GOT3 (cell line): ENCODE data around the gene NEDD4L.
"Not testable (repeated sequence)": the region's sequence is repeated elsewhere in the genome, so short reads cannot be mapped to it uniquely, and the experiment has no call there.

Experiments used
- DNase-seq: peaks from one replicate; lab custom pipeline; 2025; ENCODE audit warnings: mixed read lengths; lab: John Stamatoyannopoulos, UW

The NEDD4L gene

DNA sequence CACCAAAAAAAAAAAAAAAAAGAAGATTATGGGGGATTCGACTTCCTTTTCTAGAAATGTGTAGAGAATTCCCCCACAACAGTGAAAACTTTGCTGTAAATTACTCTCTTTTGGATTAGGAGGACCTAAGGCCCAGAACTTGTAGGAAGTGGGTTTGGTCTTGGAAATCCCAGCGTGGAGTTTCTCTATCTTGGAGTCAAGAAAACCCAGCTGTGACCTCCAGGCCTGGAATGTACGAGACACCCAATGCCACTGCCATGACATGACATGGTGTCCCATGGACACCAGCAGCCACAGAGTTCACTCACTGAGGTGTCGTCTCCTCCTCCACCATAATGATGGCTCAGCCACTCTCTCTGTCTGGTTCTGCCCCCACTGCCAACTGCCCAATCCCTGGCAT, 382.6 kb downstream of the NEDD4L start:
- DNase-seq: no peak

DNA sequence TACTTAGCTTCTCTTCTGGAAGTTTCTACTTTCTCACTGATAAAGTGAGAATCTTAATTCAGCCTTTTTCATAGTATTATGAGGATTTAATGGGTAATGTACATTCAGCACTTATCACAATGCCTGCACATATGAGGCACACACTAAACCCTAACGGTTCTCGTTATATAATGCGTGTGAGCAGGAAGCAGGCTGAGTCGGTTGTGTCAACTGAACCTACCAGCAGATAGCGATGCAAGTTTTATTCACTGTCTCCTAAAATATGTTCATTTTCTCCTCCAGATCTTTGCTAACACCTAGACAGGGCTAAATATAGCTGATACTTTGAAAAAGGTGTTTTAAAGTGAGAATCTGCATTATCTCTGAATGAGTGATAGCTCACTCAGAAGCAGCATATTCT, 383.3 kb downstream of the NEDD4L start:
- DNase-seq: no peak

GRCh38 chr18:58429442-58429841, 385.4 kb downstream of the NEDD4L start:
- DNase-seq: no peak

DNA sequence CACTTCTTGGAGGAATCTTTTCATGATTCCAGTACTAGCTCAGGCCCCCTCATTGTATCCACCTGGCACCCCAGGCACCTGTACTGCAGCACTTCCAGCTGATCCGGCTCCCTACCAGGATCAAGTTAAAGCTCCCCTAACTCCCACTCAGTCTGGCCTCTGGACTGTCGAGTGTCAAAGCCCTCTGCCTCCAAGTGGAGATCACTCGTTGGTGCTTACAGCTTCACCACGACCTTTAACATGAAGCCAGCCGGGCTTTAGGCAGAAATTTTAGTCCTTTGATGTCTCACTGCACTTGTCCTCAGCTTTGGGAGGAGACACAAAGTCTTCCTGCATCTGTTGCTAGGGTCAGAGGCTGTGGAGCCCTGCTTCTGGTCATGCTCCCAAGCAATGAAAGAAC, 387.2 kb downstream of the NEDD4L start:
- no peak for DNase-seq

GRCh38 chr18:58432050-58432727, 388.2 kb downstream of the NEDD4L start:
- DNase-seq: no peak

- DNase-seq: not testable (repeated sequence)
Measured at GRCh38 chr18:58435221-58436005, 391.4 kb downstream of the NEDD4L start.

GRCh38 chr18:58438161-58438957, 394.3 kb downstream of the NEDD4L start:
- no peak for DNase-seq

- DNase-seq: no peak
Measured at GRCh38 chr18:58438958-58439300, 394.9 kb downstream of the NEDD4L start.

DNA sequence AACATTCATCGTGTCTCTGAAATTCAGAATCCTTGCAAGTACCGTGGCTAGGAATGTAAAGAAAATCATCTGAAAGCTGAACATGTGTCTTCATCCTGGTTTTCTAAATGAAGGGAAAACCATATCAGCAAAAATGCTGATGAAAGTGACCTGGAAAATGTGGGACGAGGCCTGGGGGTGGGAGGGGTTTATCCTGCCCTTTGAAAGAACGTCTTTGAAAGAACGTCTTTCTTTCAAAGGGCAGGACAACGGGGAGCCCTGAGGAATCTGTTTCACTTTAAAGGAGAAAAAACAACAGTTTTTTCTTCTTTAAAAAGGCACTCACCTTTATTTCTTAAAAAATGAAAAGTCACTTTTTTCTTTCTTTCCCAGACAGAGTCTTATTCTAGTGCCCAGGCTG, 399.6 kb downstream of the NEDD4L start:
- DNase-seq: no peak

- no peak for DNase-seq
Measured at GRCh38 chr18:58446391-58447060, 402.5 kb downstream of the NEDD4L start.

GRCh38 chr18:58447402-58448095, 403.5 kb downstream of the NEDD4L start:
- DNase-seq: no peak

DNA sequence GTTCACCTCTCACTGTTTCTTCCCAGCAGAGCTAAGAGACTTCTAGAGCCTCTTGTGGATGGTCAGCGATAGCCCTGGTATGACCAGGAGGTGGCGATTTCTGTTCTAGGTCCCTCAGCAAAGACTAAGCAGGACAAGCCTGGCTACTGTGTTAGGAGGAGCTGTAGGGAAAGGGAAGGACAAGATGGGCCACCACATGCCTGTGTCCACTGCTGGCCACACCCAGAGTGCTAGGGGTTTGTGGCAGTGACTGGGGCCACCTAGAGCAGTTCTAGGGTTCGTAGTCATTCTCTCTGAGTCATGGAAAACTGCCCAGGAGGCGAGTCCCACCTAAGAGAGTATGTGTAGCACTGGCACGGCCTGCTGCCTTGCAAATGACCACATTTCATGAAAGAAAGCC, 405.4 kb downstream of the NEDD4L start:
- no peak for DNase-seq
